GM18520 (cell line): ENCODE data around the gene DOHH.

Experiments
- ATAC-seq: cut with Tn5 transposase; IDR thresholded peaks from one replicate; pipeline ENCODE4 v1.9.1; 2021; ENCODE audit not compliant: unreplicated experiment

Gene DOHH

DNA sequence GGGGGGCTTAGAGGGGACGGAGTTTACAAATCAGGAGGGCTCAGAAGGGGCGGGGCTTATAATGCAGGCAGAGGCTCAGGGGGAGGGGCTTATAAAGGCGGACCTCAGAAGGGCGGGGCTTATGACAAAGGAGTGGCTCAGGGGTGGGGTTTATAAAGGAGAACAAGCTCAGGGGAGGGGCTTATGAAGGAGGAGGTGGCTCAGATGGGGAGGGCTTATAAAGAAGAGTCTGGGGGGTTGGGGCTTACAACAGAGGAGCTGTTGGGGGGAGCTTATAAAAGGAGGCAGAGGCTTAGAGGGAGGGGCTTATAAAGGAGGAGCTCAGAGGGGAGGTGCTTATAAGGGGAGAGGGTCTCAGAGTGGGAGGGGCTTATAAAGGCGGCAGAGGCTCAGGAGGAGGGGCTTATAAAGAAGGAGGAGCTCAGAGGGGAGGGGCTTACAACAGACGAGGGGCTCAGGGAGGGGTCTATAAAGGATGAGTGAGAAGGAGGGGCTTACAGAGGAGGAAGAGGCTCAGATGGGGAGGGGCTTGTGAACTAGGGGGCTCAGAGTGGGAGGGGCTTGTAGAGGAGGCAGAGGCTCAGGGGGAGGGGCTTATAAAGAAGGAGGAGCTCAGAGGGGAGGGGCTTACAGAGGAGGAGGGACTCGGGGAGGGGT lies 21.2 kb downstream of the DOHH start:
- ATAC-seq, result no peak

DNA sequence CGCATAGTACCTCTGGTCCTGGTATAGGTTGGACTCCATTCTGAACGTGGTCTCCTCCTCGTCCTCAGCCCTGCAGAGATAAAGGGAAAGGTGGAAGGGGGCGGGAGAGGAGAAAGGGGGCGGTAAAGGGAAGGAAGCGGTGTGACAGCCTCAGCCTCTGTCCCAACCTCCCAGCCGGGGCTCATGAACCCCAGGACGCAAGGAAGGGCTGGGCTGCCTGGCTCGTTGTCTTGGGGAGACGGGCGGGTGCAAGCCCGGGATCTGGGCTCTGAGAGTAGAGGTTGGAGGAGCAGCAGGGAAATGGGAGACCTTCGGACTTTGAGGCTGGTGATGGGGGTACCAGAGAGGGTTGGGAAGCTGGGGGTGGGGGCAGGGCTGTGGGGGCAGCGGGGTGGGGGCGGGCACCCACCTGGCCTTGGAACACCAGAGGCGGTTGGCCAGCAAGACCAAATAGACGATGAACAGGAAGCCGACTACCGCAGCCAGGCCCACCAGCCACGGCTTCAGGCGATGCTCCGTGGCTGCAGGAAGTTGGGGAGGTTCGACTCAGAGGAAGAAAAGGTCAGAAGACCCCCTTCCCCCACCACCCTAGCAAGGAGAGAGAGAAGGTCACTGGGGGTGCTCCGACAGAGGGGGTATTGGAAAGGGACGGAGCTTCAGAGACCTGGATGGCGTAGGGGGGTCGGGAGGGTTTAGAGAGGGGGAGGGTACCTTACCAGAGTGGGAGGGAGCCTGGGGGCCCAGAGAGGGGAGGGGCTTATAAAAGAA lies 21.9 kb downstream of the DOHH start:
- no peak for ATAC-seq

DNA sequence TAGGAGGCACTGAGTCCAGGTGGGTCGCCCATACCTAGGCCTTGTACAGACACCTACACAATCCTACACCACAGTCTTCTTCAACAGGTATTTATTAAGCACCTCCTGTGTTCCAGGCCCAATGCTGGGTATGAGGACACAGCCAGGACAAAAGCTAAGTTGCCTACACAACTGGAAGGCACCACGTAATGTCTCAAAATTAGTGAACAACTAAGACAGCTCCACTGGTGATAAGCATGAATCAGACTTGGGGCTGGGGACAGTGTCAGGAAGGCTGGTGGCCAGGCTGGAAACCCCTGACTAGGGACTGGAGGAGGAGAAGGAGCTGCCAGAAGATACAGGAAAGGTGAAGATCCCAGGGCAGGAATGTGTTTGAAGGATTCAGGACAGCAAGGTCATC lies 22.5 kb downstream of the DOHH start:
- ATAC-seq, result no peak

DNA sequence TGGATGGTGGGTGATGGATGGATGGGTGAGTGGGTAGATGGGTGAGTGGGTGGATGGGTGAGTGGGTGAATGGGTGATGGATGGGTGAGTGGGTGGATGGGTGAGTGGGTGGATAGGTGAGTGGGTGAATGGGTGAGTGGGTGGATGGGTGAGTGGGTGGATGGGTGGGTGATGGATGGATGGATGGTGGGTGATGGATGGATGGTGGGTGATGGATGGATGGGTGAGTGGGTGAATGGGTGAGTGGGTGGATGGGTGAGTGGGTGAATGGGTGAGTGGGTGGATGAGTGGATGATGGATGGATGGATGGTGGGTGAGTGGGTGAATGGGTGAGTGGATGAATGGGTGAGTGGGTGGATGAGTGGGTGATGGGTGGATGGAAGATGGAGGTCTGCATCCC lies 23.0 kb downstream of the DOHH start:
- ATAC-seq, result no peak

DNA sequence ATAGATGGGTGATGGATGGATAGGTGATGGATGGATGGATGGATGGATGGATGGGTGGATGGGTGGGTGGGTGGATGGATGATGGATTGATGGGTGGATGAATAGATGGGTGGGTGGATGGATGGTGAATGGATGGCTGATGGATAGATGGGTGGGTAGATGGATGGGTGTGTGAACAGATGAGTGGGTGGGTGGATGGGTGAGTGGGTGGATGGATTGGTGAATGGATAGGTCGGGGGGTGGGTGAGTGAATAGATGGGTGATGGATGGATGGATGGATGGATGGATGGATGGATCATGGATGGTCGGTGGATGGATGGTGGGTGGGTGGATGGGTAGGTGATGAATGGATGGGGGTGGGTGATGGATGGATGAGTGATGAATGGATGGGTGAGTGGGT lies 23.6 kb downstream of the DOHH start:
- no peak for ATAC-seq

DNA sequence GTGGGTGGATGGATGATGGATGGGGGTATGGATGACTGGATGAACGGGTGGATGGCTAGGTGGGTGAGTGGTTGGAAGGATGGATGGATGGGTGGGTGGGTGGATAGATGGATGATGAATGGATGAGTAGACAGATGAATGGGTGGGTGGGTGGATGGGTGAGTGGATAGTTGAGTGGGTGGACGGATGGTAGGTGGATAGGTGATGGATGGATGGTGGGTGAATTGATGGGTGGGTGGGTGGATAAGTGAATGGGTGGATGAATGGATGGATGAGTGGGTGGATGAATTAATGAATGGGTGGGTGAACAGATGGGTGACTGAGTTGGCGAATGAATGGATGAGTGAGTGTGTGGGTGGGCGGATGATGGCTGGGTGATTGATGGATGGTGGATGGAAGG lies 25.0 kb downstream of the DOHH start:
- ATAC-seq, result no peak

DNA sequence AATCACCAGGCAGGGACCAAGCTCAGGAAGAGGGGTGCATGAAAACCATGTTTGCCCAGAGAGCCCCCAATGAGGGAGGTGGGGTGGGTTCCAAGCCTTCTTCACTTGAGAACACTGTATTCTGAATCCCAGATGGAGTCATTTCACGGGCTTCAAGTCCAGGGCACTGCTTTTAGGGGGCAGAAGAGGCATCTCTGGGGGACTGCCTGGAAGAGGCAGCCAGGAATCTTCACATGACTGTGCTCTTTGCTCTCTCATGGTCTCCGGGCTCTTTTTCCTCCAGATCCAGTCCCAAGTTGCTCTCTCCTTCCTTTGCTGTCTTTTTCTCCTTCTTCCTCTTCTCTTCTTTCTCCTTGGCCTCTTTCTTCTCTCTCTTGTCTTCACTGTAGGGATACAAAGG lies 25.9 kb downstream of the DOHH start:
- ATAC-seq, result no peak

DNA sequence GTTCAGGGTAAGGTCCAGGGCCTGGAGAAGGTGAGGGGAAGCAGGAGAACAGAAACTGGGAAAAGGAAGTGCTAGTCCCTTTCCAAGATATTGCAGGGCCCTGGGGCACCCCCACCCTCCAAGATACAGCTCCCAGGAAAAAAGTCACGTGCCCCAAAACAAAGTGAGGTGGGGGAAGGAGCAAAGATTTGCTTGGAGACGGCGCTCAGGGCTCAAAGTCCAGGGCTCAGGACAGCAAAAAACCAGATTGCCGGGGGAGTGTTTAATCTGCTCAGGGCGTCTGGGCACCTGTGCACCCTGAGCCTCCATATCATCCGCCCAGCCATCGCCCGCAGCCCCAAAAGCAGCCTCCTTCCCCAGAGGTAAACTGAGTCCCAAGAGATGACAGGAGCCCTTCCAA lies 26.5 kb downstream of the DOHH start:
- ATAC-seq, result no peak

DNA sequence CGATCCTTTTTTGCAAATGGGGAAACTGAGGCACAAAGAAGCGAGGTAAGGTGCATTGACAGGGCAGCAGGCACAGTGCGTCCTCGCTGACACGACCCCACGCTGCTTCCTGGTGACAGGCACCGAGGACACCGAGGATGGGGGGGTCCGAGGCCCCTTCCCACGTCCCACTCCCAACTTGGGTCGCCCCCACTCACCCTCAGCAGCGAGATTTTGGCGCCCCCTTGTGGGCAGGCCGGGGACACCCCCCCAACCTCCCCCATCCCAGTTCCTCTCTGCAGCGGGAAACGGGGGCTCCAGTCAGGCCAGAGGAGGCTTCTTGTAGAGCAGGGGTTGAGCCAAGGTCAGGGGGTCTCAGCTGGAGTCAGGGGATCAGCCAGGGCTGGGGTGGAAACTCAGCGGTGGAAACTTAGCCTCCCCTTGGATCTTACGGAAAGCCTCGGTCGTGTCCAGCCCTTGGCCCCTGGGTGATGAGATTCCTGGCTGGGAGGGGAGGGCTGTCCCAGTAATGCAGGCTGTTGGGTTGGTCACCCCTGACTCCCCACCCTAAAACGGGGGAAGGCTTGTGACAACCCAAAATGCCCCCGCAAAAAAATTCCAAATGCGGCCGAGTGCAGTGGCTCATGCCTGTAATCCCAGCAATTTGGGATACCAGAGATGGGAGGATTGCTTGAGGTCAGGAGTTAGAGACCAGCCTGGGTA lies 28.4 kb downstream of the DOHH start:
- ATAC-seq, result no peak

DNA sequence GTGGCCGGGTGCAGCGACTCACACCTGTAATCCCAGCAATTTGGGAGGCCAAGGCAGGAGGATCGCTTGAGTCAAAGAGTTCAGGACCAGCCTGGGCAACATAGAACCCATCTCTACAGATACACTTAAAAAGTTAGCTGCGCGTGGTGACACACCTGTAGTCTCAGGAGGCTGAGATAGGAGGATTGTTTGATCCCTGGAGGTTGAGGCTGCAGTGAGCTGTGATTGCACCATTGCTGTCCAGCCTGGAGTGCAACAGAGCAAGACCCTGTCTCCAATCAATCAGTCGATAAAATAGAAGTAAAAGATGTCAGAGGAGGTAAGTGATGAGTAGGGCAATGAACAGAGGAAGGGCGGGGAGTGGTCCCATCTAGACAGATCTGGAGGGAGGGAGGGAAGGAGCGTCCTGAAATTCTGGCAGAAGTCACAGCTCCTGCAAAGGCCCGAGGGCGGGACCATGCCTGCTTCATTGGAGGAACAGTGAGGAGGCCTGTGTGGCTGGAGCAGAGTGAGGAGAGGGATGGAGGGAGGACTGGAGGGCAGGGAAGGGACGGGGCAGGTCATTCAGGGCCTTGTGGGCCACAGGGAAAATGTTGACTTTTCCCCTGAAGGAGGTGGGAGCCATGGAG lies 29.9 kb downstream of the DOHH start:
- no peak for ATAC-seq

DNA sequence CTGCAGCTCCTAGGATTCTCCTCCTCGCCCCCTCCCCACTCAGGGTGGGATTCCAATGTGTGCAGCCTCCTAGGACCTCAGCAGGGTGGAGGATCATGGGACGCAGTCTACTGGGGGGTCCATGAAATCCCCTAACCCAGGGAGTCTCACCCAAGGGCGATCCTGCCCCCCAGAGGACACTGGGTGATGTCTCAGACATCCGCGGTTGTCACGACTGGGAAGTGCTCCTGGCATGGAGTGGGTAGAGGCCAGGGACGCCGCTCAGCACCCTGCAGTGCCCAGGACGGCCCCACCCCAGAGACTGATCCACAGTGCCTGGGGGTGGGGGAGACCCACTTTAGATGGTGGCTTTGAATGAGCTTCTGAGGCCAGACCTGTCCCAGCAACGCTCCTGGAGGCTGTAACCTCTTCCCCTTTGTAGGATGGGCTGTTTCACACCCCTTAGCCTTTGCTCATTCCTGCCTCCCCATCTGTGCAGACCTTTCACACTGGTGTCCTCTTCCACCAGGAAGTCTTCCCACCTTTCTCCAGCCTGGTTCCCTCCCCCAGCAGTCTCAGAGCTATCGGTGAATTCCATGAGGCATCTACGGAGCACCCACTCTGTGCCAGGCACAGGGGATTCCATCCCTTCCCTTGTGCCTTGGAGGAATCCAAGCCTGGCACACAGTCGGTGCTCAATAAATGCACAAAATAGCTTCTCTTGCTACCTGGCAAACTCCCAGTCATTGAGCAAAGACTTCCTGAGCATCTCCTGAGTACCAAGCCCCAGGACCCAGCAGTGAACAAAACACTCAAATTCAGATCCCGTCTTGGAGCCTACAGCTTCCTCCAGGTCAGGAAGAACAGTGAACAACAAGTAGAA lies 30.6 kb downstream of the DOHH start:
- no peak for ATAC-seq

DNA sequence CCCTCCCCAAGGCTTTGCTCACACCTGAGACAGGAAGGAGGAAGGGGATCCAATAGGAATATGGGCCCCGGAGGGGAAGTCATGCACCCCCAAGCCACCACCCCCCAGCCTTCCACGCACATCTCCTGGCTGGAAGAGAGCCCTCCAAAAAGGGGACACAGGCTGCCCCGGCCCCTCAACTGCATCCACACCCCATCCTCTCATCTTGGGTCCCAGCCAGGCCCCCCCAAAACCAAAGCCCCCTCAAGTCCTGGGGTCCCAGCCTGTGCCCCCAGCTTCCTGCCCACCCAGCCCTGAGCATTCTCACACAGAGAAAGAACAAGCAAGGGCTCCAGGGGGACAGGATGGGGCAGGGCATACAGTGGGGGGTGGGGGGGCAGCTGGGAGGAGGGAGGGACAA lies 32.3 kb downstream of the DOHH start:
- ATAC-seq, result no peak

DNA sequence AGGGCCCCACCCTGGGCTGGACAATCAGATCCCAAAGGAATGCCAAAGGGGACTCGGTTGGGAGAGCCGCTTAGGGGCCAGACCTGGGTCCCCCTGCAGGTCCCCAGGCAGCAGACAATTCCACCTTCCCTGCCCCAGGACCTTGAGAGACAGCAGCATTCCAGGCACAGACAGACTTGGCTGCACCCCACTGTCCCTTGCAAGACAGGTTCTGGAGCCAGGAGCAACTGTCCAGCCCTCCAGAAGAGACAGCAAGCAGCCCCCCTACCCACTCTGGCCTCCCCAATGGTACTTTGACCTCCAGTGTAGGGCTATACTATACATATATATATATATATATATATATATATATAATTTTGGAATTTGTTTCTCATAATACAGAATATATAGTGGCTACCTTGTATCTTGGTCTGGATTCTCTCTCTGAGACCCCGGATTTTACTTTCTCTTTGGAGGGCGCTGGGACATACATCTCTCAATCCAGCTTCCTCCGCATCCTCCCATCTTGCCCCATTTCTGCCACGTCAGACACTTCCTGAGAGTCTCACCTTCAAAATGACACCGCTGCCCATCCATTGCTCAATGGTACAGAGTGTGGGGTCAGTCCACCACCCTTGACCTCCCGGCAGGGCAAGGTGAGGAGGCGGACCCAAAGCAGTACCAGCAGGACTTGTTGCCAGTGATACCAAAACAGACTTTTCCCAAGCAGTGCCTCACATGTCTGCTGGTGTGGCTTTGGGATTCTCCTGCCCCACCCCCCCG lies 32.9 kb downstream of the DOHH start:
- ATAC-seq, result no peak

DNA sequence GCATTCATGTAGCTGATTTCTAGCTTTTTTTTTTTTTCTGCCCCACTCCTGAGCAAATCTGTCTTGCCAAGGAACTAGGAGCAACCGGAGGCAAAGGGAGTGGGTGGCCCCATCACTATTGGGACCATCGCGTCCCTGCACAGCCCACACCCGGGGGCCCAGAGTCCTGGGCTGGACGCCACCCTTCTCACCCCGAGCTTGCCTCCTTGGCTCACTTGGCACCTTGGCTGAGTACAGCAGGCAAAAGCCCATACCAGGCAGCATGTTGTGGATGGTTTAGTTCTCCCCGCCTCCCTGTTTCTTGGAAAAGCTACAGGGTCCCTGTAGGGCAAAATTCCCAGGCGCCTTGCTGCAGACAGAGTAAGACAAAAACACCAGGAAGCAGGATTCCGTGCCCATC lies 33.8 kb downstream of the DOHH start:
- no peak for ATAC-seq

DNA sequence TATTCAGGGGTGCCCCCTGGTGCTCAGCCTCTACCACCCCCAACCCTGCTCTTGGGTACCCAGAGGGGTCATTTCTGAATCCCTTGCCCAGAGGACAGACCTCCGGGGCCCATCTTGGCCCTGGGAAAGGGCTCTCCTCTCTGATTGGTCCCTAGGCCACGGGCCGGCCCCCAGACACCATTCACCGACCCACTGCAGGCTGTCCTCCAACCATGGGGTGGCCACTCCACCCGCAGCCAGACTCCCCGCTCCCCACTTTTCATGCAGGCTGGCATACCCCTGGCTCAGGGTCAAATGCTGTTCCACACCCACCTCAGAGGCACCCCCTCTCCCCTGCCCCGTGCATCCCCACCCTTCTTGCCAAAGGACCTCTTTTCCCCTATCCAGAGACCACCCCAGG lies 34.9 kb downstream of the DOHH start:
- no peak for ATAC-seq

DNA sequence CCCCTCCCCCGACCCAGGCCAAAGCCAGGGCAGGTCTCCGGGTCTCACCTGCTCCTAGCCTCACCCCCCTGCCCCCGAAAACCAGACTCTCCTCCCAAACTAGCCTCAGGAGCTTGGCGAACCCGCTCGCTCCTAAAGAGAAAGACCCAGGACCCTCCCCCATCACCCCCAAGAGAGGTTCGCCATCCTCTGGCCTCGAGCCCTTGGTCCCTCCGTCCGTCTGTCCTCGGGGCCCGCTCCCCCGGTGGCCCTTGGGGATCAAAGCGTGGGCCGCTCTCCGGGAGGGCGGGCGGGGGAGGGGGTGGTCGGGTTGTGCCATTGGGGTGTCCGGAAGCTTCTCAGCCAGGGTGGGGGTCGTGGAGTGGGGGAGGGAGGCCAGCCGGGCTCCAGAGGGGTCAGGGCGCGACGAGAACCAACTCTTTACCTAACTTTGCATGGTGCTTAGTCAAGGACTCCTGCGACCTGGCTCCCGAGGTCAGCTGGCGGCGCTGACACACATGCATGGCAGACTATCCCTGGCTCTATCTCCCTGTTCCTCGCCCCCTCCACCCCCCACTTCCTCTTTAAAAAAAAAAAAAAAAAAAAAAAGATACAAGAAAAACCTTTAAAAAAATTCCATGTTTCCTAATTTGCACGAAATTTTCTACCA lies 35.8 kb downstream of the DOHH start:
- no peak for ATAC-seq

DNA sequence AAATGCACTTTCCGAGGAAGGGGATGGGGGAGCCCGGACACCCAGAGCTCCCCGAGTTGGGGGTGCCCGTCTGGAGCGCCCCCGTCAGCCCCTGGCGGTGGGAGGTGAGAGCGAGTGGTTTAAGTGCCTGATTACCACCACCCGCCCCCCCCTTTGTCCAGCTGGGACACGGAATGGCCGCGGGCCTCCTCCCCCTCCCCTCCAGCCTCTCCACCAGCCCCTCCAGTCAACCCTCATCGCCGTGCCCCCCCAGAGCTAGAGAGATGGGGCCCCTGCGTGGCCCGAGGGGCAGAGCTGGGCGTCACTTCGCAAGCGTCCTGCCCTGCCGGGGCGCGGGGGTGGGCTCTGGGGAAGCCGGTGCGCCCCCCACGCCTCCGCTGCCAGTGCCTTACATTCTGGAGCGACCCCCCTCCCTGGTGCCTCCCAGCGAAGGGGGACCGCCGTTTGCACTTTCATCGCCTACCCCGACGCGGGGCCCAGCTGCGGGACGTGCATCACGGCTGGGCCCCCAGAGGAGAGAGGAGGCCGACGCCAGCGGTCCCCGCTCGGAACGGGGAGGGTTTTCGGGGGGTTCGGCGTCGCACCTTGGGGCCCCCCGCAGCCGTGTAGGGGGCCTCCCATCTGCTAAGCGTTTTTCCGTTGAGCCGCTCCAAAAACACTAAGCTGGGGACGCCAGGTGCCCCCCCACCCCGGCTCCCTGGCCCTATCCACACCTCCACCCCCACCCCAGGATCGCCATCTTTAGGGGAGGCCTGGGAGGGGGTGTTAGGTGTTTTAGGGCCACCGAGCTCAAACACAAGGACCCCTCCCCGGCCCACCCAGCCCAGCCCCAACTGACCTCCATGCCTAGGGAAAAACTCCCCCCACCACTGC lies 36.5 kb downstream of the DOHH start:
- no peak for ATAC-seq

DNA sequence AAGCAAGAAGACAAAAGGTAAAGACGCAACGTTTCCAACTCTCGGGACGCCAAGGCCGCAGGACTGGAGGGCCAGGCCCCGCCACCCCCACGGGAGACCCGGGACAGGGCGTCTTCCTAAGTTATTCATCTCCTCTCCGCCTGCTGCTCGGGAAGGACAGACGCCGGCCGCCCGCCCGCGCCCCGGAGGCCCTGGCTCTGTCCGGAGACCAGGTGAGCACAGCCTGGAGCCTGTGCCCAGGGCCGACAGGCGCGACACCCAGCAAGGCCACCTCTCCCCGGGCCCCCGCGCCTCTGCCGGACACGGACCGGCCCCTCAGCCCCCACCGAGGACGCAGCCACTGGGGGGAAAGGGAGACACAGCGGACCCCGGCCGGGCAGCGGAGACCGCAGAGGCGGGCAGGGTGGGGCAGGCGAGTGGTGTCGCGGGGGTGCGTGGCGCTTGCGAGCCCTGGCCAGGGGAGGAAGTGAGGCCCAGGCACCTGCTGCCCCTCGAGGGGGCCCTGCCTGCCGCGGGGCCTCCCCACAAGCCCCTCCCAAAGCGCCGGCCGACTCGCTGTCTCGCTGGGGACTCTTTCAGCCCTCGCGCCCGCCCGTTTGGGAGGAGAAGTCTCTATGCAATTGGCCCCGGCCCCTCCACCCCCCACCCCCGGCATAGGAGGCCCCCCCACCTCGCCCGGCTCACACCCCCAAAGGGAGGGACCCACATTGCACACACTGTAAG lies 37.3 kb downstream of the DOHH start:
- ATAC-seq, result no peak
